GM10266 (cell line): ENCODE measurements around the gene LYVE1.
A peak's percentile ranks its signal among the peaks of the same experiment; 100 is the strongest.

Experiments
- DNase-seq: peaks from one replicate; pipeline ENCODE4 v3.0.0; 2012; ENCODE audit errors: extremely low spot score
- TF ChIP-seq, protein P1 (sequence below): IDR thresholded peaks from 2 replicates; pipeline ENCODE4 v1.5.1; 2012; ENCODE audit warnings: mild to moderate bottlenecking, low read depth; ENCODE audit not compliant: control insufficient read depth, insufficient read depth; ENCODE audit errors: missing control alignments

LYVE1 gene

DNA sequence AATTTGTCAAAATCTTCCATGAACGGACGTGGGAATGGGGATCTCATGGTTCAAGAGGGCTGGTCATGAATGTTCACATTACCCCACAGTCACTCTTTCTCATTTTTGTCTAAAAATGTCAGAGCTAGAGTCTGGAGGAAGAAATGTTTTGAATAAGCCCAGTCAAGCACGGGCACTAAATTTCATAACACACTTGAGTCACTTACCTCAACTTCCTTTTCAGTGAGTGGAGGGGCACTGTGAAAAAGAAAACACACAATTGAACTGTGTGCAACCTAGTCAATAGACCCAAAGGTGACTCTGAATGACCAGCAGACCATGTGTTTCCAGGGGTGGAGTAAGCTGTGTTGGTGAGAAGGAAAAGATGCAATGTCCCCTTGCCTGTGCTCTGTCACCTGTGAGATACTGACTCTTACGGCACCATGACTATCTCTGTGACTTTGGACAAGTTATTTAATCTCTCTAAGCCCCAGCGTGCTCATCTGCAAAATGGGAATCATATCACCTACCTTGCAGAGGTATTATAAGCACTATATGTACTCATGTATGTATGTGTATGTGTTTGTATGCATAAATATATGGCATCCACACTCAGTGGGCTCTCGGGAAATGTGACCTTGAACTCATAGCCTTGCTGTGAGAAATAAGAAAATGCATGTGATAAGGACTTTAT is 38.2 kb upstream of the LYVE1 start:
- TF ChIP-seq, protein P1, sequence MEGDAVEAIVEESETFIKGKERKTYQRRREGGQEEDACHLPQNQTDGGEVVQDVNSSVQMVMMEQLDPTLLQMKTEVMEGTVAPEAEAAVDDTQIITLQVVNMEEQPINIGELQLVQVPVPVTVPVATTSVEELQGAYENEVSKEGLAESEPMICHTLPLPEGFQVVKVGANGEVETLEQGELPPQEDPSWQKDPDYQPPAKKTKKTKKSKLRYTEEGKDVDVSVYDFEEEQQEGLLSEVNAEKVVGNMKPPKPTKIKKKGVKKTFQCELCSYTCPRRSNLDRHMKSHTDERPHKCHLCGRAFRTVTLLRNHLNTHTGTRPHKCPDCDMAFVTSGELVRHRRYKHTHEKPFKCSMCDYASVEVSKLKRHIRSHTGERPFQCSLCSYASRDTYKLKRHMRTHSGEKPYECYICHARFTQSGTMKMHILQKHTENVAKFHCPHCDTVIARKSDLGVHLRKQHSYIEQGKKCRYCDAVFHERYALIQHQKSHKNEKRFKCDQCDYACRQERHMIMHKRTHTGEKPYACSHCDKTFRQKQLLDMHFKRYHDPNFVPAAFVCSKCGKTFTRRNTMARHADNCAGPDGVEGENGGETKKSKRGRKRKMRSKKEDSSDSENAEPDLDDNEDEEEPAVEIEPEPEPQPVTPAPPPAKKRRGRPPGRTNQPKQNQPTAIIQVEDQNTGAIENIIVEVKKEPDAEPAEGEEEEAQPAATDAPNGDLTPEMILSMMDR = no peak
- DNase-seq = peak; percentile 31

DNA sequence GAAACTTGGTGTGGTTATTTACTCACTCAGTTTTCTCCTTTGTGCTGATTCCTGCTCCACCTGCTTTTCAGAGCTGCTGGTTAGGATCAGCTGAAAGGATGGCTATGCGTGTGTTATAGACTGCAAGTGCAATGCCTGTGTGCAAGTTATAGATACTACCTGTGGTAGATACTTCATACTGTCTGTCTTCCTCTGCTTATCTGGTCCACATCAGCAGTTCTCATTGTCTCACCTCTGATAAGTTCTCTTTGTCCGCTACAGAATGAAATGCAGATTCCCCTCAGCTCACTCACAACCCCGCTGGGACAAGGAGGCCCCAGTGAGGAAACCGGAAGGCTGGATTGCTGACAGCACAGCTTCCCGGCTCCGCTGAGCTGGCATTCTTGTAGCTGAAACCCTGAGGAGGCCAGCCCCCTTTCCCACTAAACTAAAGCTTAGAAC is 37.5 kb upstream of the LYVE1 start:
- TF ChIP-seq, protein P1 = no peak
- no peak for DNase-seq

DNA sequence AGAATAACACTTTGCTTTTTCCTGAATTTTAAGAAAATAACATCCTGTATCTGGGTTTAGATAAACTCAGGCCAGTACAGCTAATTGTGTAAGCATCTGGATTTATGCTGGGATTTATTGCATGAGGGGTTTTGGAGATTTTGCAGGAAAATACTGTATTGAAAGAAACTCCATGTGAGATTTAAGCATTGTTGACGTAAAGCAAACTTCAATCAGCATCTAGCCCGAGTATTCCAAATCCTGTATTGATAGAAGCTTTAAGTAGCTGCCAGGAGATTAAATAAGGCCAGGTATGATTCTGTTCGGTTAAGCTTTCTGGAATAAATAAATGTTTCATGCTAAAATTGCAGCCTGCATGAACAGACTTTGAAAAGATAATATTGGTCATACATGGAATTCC is 36.3 kb upstream of the LYVE1 start:
- no peak for DNase-seq
- TF ChIP-seq, protein P1 = no peak

DNA sequence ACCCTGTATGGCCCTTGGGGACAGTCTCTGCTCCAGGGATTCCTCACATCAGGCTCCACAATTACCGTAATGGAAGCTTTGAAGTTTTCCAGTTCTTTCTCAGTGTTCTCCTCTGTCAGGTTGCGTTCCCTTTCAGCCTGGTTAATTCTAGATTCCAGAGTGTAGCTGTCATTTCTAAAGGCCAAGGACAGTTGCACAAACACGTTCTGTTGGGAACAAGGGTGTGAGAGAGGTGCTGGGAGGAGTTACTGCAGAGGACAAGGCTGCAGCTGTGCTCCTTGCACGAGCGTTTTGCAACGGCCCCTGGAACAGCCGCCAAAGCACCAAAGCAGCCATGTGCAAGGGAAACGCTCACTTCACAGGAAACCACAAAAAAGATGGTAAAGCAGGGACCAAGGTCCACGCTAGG is 35.9 kb upstream of the LYVE1 start:
- DNase-seq = no peak
- TF ChIP-seq, protein P1 = no peak

DNA sequence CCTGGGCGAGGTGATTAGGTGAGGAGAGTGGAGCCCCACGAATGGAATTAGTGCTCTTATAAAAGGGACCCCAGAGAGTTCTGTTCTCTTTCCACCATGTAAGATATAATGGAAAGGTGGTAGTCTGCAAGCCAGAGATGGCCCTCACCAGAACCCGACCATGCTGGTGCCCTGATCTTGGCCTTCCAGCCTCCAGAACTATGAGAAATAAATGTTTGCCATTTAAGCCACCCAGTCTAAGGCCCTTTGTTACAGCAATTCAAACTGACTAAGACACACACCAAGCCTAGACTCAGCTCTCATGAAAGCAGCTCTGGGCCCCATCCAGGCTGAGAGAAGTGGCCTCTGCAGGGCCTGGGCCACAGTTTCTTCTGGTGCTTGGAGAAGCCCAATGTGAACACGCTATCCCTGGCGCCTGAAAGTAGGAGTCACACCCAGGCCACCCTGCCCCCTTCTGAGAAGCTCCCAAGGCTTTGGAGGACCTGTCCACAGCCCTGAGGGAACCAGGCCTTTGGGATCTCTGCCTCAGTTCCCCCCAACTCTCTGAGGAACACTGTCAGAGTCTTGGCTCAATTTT is 35.3 kb upstream of the LYVE1 start:
- TF ChIP-seq, protein P1 = no peak
- DNase-seq = no peak

DNA sequence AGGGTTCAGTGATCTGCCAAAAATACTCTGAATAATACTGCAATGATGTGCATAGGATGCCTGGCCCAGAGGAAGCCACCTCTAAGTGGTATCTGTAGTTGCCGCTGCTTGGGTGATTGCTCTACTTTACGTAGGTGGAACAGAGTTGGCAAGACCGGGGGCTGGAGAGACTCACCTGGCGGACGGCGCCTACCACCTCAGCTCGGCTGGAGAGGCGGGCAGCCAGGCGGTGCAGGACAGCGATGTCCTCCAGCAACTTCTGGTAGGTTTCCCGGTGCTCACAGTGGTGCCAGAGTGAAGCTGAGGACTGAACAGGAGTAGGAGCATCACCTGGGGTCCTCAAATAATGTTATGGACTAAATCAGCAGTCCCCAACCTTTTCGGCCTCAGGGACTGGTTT is 34.5 kb upstream of the LYVE1 start:
- DNase-seq = no peak
- TF ChIP-seq, protein P1 = no peak

DNA sequence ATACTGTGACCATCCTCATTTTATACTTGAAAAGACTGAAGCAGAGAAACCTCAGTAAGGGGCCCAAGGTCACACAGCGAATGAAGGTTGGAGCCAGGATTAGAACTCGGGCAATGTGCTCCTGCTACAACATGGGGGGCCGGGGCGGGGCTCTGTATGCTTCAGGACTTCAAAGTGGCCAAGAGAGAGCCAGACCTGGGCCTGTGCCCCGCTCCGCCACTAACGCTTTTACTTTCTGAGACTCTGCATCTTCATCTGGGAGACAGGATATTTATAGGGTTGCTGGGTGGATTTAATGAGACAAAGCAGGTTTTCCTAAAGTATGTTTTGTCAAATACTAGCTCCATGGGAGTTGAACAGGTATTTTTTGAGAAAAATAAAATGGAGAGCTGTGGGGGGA is 33.9 kb upstream of the LYVE1 start:
- TF ChIP-seq, protein P1 = no peak
- DNase-seq = no peak
